Panc1 (cell line): Measurements from ENCODE around the gene SLAIN1. TPM values are rescaled to one million over a fixed set of nuclear protein-coding genes. Genes with fewer than 3 reads are reported as not detected.

Experiments
- ATAC-seq: fragments of 200-7000 bp; cut with Tn5 transposase; 2 replicates; pipeline ENCODE4 v1.9.1; 2020; ENCODE audit warnings: mild to moderate bottlenecking, moderate library complexity
- BruUV-seq: library from RNA; stranded (reverse); fragments of 400-500 nt; replicated peaks from 2 replicates; lab custom pipeline; 2021; lab: Mats Ljungman, UMichigan
- CTCF ChIA-PET: fragments of 300-600 bp; sonication (Branson Sonifier 250); formaldehyde crosslinking; loops from one replicate; lab custom pipeline; 2022; ENCODE audit warnings: antibody characterized with exemption; lab: Charles Lee
- POLR2A ChIA-PET: fragments of 300-600 bp; sonication (Branson Sonifier 250); formaldehyde crosslinking; loops from one replicate; lab custom pipeline; 2022; ENCODE audit warnings: antibody characterized with exemption; lab: Charles Lee
- DNase-seq: peaks from one replicate; pipeline ENCODE4 v3.0.0-alpha.2; 2010; ENCODE audit warnings: low read depth, low spot score
- H3K27ac ChIP-seq: 2 replicates; pipeline ENCODE4 v1.5.1; 2011; ENCODE audit warnings: mild to moderate bottlenecking, low read length, inconsistent platforms
- H3K27me3 ChIP-seq: fragments of 200-500 bp; sonication (Bioruptor generic); 2 replicates; pipeline ENCODE4 v1.6.0; 2014; ENCODE audit warnings: low read length, inconsistent platforms; ENCODE audit not compliant: control insufficient read depth, insufficient read depth
- H3K36me3 ChIP-seq: fragments of 200-500 bp; sonication (Bioruptor generic); 2 replicates; pipeline ENCODE4 v1.5.1; 2014; ENCODE audit warnings: inconsistent platforms, mild to moderate bottlenecking, low read length, moderate library complexity; ENCODE audit not compliant: control insufficient read depth, insufficient read depth
- H3K4me1 ChIP-seq: 2 replicates; pipeline ENCODE4 v1.5.1; 2011; ENCODE audit warnings: inconsistent platforms, mild to moderate bottlenecking, low read length, moderate library complexity; ENCODE audit not compliant: control insufficient read depth, insufficient read depth
- H3K4me3 ChIP-seq, 2 experiments: 2 replicates each; pipeline ENCODE4 v1.5.1; 2011 to 2012; ENCODE audit warnings: low read depth in 2 of 2, low read length in 2 of 2, mild to moderate bottlenecking in 2 of 2, inconsistent platforms in 1 of 2, moderate library complexity in 1 of 2
- H3K9me3 ChIP-seq: fragments of 200-500 bp; sonication (Bioruptor generic); 2 replicates; pipeline ENCODE4 v1.5.1; 2014; ENCODE audit warnings: low read depth, mild to moderate bottlenecking, inconsistent platforms, low read length, moderate library complexity; ENCODE audit not compliant: control insufficient read depth, insufficient read depth
- CTCF ChIP-seq: fragments of 450-650 bp; IDR thresholded peaks from 2 replicates; pipeline ENCODE4 v1.5.1; 2017; ENCODE audit warnings: mild to moderate bottlenecking
- POLR2AphosphoS5 ChIP-seq: IDR thresholded peaks from 2 replicates; pipeline ENCODE4 v1.6.1; 2012; ENCODE audit warnings: mild to moderate bottlenecking, low read depth, low read length, moderate library complexity
- REST ChIP-seq, 2 experiments: IDR thresholded peaks; 2 replicates each; pipeline ENCODE4 v1.6.1; 2011 to 2012; ENCODE audit warnings: low read depth in 2 of 2, control low read depth in 1 of 2, low read length in 1 of 2, mild to moderate bottlenecking in 1 of 2, moderate library complexity in 1 of 2; ENCODE audit not compliant: insufficient read depth in 1 of 2
- SIN3A ChIP-seq: IDR thresholded peaks from 2 replicates; pipeline ENCODE4 v1.6.1; 2012; ENCODE audit warnings: low read depth, mild to moderate bottlenecking, low read length, moderate library complexity, borderline replicate concordance; ENCODE audit not compliant: insufficient read depth
- TCF7L2 ChIP-seq: IDR thresholded peaks from 2 replicates; pipeline ENCODE4 v1.6.1; 2011; ENCODE audit warnings: mild to moderate bottlenecking, low read depth, low read length, inconsistent platforms
- in situ Hi-C: cut with HindIII; loops from 2 replicates; pipeline ENCODE4 v1.10.0; 2016; ENCODE audit warnings: low sequenced_read_pairs, low pct_unique_long_range_greater_than_20kb
- intact Hi-C: fragments of 100-400 bp; cut with micrococcal nuclease; formaldehyde crosslinking; loops from one replicate; pipeline ENCODE4 v1.10.0; 2022; ENCODE audit not compliant: unreplicated experiment
- microRNA-seq: library from miRNA; unstranded; fragments of <30 nt; microRNA quantifications from one replicate; pipeline ENCODE4 v1.1.0, GENCODE V29; 2020; ENCODE audit not compliant: unreplicated experiment
- total RNA-seq: library from RNA; stranded (reverse); gene quantifications from one replicate; pipeline ENCODE4 v1.2.1, GENCODE V29; 2021; ENCODE audit not compliant: unreplicated experiment

SLAIN1 gene
- total RNA-seq, 1 experiment from 2014 or later: 0.49 TPM

- Histone ChIP-seq H3K9me3 (no peaks in the 10 kb centered on the region), H3K36me3 (no peaks in the 10 kb centered on the region), H3K27me3 (no peaks in the 10 kb centered on the region), H3K27ac (no peak overlapping the region), H3K4me1 (no peaks in the 10 kb centered on the region), H3K4me3 (no peak overlapping the region)
- intact Hi-C loops (no loop called here), in situ Hi-C loops (no loop called here)
- POLR2A ChIA-PET: no interaction called here
- CTCF ChIA-PET: no interaction called here
- TF ChIP-seq TCF7L2: no peak
- no peak for TF ChIP-seq POLR2AphosphoS5
- no peak for TF ChIP-seq CTCF
- TF ChIP-seq REST (IDR thresholded peaks at IDR 0.05; ENCODE audit: insufficient read depth in 1 of 2, low read depth in 2 of 2, low read length in 1 of 2): no peak
- TF ChIP-seq SIN3A: no peak
- DNase-seq (no peak), ATAC-seq (no peak)
- no TSS peak for BruUV-seq
Measured at GRCh38 chr13:77811981-77812380, 114.5 kb downstream of the SLAIN1 start.

Small RNAs within 50 kb of the gene (microRNA-seq; reads per million reads assigned to microRNA genes)
- gene MIR3665: not detected

Other genes with a start within 250 kb of the SLAIN1 start
- gene SCEL, start 162.0 kb upstream of the SLAIN1 start, total RNA-seq: not detected
- 0.18 TPM for gene EDNRB, start 221.1 kb downstream of the SLAIN1 start, total RNA-seq